GM19397 (cell line): Measurements from ENCODE around the gene FRY.

ENCODE experiments used
- ATAC-seq: cut with Tn5 transposase; IDR thresholded peaks from one replicate; pipeline ENCODE4 v1.9.1; 2021; ENCODE audit warnings: mild to moderate bottlenecking, moderate library complexity; ENCODE audit not compliant: unreplicated experiment

Gene FRY

DNA sequence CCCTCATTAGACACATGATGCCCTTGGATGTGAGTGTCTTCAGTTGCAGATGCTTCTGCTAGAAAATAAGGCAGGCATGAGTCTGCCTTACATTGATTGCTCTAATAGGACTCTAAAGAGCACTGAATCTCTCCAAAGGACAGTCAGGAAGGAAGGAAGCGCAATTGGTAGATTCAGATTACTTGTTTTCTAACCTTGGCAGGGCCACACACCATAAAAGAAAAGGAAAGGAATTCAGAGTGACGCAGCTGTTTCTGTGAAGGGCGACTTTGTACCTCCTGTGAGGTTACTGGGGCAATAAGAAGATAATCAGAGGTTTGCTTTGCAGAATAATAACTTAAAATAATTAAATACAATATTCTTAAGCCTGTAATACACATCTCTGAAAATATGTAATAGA lies 48.0 kb downstream of the FRY start:
- no peak for ATAC-seq

DNA sequence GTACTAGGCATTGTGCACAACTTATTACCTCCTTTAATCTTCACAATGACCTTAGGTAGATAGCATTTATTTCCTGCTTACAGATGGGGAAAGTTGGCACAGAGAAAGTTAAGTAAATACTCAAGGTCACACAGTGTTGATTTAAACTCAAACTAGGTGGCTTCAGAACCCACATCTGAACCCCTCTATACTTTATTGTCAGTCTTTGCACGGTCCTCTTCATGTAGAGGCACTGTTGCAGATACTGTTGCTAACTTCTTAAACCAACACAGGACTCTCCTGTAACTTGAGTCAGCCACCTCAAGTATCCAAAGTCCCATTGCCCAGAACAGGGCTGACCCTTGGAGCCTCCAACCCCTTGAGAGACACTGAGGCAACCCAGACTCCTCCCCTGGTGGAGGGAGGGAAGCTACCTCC lies 48.8 kb downstream of the FRY start:
- ATAC-seq = no peak

DNA sequence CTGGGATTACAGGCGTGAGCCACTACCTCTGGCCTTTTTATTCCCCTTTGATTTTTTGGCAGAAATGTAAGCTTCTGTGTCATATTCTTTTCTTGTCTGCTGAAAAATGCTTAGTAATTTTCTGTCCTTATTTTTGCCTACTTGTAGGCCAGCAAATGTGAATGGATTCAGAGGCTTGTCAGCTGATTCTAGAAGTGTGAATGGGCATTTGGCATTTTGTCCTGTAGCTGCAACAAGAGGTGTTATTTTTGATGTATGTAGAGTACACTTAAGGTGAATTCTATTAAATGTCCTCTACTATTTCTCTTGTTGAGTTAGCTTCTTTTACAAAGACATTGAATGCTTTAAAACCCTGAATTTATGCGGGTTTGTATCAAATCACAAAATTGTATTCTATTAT lies 50.0 kb downstream of the FRY start:
- ATAC-seq = no peak

DNA sequence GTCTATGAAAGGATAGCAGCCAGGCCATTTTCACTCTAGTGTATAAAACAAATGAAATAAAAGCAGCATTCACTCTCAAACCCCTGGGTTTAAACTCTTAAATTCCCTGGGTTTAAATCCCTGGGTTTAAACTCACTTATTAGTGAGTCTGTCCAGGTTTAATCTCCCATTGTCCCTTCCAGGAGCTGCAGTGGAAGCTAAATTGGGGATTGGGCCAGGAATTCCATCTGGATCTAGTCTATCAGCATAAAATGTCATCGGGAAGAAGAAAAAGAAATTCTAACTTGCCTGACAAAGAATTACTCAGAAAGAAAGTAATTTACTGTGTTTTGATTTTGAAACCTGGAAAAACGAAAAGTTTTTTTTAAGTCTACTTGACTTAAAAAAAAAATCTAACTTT lies 54.8 kb downstream of the FRY start:
- no peak for ATAC-seq

DNA sequence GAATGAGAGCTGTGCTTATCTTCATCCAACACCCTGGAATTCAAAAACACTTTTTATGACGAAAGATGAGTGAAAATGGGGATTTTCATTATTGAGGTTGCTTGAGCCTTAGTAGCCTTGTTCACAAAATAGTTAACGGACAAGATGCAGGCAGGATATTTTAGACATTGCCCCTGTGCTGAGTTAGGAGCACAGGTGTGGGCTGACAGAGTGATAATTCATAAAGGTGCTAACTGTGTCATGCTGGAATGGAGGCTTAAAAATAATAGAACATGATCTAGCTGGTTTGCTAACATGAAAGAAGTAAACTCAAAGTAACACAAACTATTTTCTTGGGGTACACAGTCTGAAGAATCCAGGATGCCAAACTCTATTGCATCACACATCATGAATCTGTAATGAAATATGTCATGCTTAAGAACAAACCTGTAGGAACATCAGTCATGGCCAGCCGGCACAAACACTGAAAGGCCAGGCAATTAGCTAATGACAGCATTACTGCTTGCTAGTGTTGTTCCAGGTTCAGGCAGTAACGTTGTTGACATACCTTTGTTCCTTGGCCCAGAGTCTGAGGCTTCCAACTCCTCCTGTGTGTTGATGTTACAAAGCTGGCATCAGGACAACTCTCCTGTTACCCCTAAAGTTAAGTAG lies 55.3 kb downstream of the FRY start:
- ATAC-seq = no peak

DNA sequence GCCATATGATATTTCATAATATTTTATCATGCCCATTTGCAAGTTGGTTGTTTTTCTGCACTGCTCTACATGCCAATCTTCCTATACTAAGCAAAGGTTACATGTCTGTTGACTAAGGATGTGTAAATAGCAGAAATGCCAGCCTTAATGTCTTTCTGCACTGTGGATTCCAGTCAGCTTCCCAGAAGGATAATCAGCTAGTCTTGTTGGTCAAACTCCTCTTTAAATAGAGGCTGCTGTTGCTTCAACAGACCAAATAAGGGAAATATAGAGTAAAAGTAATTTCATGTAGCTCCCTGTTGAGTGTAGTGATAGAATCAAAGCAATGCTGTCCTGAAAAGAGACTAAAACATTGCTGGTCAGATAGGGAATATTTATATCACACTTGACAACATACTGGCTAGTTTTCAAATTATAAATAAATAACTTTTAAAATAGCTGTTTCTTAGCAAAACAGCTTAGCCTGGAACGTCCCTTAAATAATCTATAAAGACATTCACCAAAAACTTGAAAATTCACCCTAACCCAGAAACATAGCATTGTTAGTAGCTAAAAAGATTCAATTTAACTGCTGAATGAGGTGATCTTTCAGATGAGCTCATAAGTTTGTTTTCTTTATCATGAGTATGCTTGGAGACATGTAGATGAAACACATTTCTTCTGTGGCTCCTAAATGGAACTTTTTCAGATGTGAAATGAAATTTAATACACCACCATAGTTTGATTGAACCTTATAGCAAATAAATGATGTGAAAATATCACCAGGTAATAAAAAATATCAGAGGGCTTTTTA lies 56.6 kb downstream of the FRY start:
- ATAC-seq = no peak

DNA sequence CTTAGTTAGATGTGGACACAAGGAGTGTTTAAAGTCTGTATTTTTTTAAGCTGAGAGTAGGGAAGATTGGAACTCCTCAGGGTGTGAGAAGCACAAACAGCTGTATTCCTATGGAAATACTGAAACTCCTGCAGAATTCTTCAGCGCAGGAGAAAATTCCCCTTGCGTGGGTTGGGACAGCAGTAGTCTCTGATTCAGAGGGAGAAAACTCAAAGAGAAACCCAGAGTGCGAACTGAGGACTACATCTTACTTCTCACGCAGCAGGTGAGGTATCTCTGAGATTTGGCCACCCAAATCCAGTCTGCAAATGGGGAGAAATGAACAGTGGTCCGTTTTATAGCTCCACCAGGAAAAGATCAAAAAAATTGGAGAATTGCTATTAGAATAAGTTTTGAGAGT lies 60.9 kb downstream of the FRY start:
- no peak for ATAC-seq

DNA sequence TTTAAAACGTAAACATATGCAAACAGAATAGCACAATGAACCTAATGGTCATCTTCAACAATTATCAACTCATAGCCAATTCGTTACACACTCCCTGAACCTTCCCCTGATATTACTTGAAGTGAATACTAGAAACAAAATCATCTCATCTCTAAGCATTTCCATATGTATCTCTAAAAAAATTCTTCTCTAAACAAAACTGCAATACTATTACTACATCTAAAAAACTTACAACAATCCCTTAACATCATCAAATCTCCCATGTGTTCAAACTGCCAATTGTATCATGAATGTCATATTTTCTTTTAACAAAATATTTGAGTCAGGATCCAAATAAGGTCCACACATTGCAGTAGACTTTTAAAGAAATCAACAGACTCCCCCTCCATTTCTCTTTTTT lies 61.4 kb downstream of the FRY start:
- no peak for ATAC-seq

DNA sequence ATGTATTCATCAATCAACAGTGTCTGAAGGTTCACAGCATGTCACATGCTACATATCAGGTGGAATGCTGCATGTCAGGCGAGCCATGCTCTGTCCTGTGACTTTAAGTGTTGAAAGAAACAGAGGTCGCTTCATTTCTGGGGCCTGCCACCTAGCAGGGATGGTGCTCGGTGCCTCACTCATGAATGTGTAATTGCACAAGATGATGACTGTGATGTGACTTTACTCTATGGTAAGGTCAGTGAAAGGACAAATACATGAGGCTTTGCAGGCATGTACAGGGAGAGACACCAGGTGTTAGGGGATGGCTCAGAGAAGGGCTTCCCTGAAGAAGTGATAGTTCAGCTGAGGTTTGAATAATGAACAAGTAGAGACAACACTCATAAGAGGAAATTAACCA lies 66.7 kb downstream of the FRY start:
- no peak for ATAC-seq

DNA sequence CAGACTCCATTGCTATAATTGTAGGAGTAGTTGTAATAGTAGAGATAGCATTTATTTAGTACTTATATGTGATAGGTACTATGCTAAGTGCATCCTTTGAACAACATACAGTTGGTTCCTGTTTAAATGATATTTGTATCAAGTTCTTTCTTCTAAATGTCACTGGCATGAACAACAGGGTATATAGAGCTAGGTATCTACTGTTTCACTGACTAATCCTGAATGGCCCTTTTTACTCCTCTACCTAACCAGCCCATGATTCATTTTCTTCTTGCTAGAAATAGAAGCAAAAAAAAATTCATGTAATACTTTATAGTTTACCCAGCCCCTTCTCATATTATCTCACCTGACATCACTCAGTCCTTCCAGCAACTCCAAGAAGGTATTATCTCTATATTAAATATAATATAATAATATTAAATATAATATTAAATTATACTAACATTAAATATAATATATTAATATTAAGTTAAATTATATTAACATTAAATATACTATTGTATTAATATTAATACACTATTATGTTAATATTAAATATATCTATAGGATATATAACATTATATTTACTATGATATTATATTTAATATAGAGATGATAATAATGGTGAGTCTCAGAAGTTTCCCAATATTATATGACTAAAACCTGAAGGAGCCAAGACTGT lies 74.2 kb downstream of the FRY start:
- ATAC-seq = no peak

DNA sequence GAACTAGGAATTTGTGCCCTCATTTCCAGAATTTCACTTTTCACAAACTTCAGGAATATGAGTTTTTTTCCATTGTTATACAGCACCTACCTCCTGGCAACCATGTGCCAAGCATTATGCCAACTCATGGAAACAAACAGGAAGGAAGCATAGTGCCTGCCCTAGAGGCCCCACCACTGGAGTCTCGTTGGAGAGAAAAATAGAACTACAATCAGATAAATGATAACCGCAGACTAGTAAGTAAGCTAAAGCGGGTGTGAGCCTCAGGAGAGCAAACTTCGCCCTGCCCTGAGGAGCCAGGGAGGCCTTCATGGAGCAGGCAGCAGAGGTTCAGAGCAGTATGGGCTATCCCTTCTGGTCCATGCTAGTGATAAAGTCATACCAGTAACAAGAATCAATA lies 75.9 kb downstream of the FRY start:
- ATAC-seq = no peak

DNA sequence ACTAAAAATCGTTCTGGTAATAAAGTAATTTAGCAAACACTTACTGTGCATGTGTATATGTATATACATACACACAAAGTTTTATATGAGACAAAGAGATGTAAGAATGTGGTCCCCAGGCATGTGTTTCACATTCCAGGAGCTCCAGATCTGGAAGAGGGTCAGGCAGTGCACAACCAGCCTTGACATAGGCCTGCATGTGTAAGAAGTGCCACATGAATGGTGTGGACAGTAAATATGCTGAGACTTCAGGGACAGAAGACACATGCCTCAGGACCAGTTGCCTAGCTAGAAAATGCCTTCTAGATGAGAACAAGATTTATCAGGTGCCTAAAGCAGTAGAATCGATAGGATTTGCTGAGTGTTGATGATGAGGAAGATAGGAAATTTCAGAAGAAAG lies 76.4 kb downstream of the FRY start:
- no peak for ATAC-seq

DNA sequence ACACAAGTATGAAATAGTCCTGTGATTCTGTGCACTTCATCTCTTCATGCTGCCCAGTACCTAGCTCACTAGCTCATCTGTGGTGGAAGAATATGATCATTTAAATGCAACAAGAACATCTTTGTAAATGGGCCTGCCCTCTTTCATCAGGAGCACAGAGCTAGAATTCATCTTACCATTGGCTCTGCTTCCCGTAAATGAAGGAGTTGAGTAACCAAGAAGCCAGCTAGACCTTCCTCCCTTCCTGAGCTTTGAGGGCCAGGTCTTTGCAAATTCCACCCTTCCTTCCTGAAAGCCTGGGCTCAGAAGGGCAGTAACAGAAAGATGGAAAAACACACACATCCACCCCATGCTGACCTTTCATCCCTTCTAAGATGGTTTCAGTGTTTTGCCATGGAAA lies 82.0 kb downstream of the FRY start:
- ATAC-seq = no peak

DNA sequence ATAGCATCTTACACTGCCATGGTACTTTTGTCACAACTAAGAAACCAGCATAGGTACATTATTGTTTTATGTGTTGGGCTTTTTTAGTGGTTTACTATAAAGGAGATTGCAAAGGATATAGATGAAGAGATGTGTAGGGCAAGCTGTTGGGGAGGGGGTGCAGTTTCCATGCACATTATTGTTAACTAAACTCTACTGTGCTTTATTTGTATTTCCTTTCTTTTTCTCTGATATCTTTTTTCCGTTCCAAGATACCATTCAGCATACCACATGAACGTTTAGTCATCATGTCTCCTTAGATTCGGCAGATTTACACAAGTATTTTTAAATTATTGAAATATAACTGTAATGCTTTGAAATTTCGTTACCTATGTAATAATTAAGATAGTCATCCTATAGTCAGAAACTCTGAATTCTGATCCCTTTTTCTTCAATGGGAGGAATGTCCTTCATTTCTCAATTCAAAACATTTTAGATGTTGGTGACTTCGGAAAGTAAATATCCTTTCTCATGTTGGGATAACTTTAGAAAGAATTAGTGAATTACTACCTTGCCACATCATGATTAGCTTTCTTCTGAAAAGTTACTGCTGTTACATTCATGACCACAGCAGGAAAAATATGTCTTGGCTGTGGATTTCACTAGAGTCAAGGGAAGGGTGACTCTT lies 82.8 kb downstream of the FRY start:
- ATAC-seq = no peak

DNA sequence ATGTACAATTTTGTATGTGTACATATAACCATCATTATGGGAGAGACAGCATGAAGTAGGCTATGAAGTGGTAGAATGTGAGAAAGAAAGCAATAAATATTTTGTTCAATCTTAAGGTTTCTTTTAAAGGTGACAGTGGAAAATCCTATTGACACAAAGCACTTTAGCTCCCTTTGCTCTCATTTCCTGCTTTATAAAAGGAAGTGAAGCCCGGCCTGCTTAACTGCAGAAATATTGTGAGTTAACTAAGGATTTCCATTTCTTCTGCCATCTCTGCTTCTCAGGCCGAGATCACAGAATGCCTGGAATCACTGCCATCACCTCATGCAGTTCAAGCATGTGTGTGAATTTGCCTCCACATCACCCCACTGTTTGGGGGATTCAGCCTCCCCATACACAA lies 83.5 kb downstream of the FRY start:
- no peak for ATAC-seq

DNA sequence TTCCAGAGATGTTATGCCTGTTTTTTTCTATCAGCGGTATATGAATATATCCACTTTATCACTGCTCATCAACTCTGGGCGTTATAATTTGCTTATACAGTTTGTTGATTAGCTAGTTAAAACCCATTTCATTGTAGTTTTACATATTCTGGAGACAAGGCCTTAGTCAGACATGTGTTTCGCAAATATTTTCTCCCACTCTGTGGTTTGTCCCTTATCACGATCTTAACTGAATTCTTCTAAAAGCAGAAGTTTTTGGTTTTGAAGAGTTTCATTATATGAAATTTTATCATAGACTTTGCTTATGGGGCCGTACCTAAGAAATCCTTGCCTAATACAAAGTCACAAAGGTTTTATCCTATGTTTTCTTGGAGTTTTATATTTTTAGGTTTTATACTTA lies 84.6 kb downstream of the FRY start:
- ATAC-seq = no peak

DNA sequence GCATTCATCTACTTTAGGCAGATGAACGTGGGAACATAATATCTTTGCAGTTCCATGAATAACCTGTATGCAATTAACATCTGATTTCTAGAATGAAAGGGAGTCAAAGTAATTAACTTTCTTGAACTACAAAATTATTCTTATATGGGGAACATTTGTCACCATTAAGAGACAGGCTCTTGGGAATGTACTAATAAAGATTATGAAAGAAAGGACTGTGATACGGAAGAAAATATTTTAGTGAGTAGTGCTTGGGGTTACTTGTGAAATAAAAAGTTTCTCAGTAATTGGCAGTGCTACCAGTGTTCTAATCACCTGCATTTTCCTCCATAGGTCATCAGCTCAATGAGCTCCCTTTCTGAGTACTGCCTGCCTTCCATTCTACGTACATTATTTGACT lies 85.4 kb downstream of the FRY start:
- no peak for ATAC-seq

DNA sequence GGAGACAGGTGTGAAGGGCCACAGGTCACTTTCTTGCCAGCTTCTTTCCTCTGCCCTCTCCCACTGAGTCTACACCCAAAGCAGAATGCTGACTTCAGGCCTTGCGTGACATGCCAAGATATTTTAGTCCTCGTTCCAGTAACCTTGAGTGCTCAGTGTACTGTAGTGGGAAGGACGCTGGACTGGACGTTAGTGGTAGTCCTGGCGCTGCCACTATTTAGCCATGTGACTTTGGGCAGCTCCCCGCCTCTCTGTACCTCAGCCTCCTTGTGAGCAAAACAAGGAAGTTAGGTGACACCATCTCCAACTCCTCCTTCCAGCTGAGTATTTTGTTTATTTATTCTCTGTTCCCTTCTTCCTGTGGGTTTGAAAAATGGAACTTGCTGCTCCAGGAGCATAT lies 86.1 kb downstream of the FRY start:
- ATAC-seq = no peak

DNA sequence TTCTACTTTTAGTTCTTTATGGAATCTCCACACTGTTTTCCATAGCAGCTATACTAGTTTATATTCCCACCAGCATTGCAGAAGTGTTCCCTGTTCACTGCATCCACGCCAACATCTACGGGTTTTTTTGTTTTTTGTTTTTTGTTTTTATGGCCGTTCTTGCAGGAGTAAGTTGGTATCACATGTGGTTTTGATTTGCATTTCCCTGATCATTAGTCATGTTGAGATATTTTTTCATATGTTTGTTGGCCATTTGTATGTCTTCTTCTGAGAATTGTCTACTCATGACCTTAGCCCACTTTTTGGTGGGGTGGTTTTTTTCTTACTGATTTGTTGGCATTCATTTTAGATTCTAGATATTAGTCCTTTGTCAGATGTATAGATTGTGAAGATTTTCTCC lies 89.7 kb downstream of the FRY start:
- ATAC-seq = no peak

DNA sequence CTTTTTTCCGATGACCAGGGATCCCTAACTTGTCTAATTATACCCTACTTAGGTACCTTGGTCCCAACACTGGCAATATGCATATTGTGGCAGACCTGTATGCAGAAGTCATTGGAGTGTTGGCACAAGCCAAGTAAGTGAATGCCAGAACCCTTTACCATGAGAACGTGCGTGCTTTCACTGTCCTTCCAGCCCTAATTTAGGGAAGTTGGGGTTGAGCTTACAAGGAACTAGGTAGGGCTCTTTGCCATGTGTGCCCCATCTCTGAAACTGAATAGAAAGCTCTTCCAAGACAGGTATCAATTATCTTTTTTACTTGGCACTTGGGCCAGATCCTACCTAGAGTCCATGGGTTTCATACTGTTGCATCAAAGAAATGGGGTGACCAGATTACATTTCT lies 93.2 kb downstream of the FRY start:
- ATAC-seq = no peak

DNA sequence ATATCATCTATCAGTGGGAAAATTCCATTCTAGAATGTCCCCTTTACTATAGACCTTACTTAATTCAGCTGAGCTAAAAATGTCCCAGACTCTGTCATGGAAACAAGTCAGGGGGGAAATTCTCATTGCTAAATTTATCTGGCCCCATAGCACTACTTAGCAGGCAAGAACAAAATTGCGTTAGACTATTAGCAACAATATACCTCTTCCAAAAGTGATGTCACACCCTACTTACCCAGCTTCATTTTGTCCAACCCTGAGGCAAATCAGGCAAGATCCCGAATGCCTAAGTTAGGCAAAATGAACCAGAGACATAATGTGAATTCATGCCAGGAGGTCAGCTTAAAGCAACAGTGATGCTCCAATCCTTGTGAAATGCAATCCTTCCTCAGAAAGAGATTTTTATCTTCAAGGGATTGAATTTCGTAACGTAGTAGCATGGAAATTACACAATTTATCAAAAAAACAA lies 93.7 kb downstream of the FRY start:
- ATAC-seq = no peak

DNA sequence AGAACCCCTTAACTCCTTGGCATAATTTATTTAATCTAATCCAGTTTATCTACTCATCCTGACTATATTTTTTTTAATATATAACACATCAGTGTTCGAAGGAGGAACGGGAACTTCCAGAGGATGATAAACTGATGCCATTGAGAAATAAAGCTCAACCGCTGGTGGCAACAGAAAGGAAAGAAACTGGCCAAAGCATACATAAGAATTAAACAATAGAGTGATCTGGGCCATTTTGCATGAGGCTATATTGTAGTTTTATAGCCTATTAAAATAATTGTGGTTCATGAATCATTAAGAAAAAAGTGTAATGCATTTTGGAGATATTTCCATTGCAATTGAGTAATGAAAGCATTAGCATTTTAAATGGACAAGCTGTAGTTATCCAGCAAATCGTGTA lies 94.2 kb downstream of the FRY start:
- no peak for ATAC-seq
